K562 treated with DMSO at 1 percent for 4 hours (cell line): ENCODE results near the gene POLR1A. TPM values are rescaled to one million over a fixed set of nuclear protein-coding genes. Genes with fewer than 3 reads are reported as not detected.

Experiments
- total RNA-seq: library from RNA; unstranded; fragments of 300-600 nt; gene quantifications from 2 replicates; pipeline ENCODE4 v1.2.3, GENCODE V29; 2022; ENCODE audit not compliant: insufficient read depth

POLR1A gene
- total RNA-seq, result 4.5 and 5.5 TPM in 2 replicates

DNA sequence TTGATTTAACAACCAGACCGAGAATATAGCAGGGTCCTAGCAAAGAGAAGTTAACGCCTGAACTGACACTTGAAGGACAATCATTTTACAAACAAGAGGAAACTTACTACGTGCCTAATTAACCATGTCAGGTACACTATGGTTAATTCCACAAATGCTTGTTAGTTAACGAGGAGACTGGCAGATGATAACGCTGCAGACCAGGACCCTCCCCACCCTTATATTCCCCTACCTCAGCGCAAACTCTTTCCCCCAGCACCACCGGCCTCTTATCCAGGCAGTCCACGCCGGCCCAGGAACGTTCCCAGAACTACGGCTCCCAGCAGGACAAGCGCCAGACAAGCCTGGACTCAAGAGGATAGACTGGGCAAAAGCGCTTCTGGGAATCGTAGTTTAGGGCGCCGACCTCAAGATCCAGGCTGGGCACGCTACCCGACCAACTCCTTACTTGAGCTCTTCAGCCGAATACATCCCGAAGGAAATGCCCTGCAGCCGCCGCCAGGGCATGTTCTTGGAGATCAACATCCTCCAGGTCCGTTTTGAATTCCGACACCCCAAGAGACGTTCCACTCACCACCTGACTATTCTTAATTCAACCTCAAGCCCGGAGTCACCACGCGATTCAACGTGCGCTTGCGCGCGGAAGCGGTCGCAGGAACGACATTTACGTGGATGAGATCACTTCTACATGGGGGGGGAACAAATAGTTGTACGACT lies at the start of gene POLR1A:
POLR1A (minus strand) TSS at position 635 of the 717 bp plus-strand sequence; CDS start at position 525, 110 bp downstream.

DNA sequence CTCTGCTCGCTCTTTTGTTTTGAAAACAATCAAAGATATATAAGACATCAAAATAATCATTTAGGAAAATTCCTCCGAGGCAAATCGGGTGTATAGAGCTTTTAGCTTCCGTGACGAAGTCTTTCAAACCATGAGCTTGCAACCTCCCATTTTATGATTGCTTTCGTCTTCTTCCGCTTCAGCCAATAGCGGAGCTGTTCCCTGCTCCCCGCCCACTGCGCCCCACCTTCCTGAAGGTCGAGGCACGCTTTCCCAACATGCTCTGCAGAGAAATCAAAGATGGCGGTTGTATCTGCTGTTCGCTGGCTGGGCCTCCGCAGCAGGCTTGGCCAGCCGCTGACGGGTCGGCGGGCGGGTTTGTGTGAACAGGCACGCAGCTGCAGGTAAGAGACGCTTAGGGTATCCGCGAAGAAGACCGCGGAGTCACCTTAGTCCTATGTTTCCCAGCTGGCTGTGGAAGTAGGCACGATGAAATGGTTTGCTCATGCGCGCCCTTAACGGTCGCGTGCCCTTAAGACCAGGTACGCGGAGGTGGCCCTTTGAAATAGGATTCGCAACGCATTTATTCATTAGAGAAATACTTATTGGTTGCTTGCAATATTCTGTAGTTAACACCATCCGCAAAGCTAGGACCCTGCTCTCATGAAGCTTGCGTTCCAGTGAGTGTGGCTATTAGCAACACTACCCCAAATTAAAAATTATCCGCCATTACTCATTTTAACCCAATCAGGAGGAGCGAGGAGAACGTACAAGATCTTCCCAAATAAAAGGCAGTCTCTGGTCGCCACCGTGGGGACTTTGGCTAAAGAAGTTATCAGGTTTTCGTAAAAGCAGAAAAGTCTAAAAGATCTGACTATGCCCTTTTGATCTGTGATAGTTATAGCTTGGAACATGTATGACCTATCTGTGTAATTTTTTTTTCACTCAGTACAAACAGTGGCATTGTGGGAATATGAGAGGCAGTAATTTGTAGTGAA lies 571 bp upstream of the POLR1A start, which contains the start of gene PTCD3:
PTCD3 (plus strand) TSS at position 267 of the 977 bp plus-strand sequence; CDS start at position 280, 13 bp downstream.

Other genes starting within 250 kb of the POLR1A start
- gene ST3GAL5, start 216.9 kb downstream of the POLR1A start, total RNA-seq, result 4.4 and 7.4 TPM in 2 replicates
- gene PTCD3, start 349 bp upstream of the POLR1A start, total RNA-seq, result 18.4 and 21.7 TPM in 2 replicates
- gene IMMT, start 89.6 kb upstream of the POLR1A start, total RNA-seq, result 73.4 and 103 TPM in 2 replicates
- gene MRPL35, start 93.6 kb upstream of the POLR1A start, total RNA-seq, result 39.3 and 55.9 TPM in 2 replicates
- gene REEP1, start 231.7 kb upstream of the POLR1A start, total RNA-seq, result 0.48 TPM in 1 of 2 replicates, not detected in the other